ENCODE results near the gene PTPRJ.
A peak's percentile ranks its signal among the peaks of the same experiment; 100 is the strongest.
"Not testable (repeated sequence)": the region's sequence is repeated elsewhere in the genome, so short reads cannot be mapped to it uniquely, and the experiment has no call there.

The PTPRJ gene

GRCh38 chr11:47980088-47980906 is at the start of gene PTPRJ:
Gene PTPRJ (plus strand): TSS chr11:47980559. CDS start chr11:47980913, 354 bp downstream.
- no peak for TF ChIP-seq CTCF (IDR thresholded peaks at IDR 0.05; ENCODE audit: extremely low read depth, missing control alignments)
- peak; percentile 86 for DNase-seq (ENCODE audit: low spot score)

- DNase-seq (ENCODE audit: low spot score) = no peak
- no peak for TF ChIP-seq CTCF (IDR thresholded peaks at IDR 0.05; ENCODE audit: extremely low read depth, missing control alignments)
Measured at GRCh38 chr11:47932544-47932943, 47.8 kb upstream of the PTPRJ start.

GRCh38 chr11:47933797-47934196 is 46.6 kb upstream of the PTPRJ start:
- DNase-seq (ENCODE audit: low spot score) = not testable (repeated sequence)

GRCh38 chr11:47938791-47939560 is 41.4 kb upstream of the PTPRJ start:
- no peak for DNase-seq (ENCODE audit: low spot score)
- no peak for TF ChIP-seq CTCF (IDR thresholded peaks at IDR 0.05; ENCODE audit: extremely low read depth, missing control alignments)

GRCh38 chr11:47940904-47941649 is 39.3 kb upstream of the PTPRJ start:
- DNase-seq (ENCODE audit: low spot score) = no peak
- no peak for TF ChIP-seq CTCF (IDR thresholded peaks at IDR 0.05; ENCODE audit: extremely low read depth, missing control alignments)

GRCh38 chr11:47941907-47942558 is 38.3 kb upstream of the PTPRJ start:
- no peak for TF ChIP-seq CTCF (IDR thresholded peaks at IDR 0.05; ENCODE audit: extremely low read depth, missing control alignments)
- DNase-seq (ENCODE audit: low spot score) = no peak
